K562 (cell line): Measurements from ENCODE around the gene ANKRD12. TPM values are rescaled to one million over a fixed set of nuclear protein-coding genes. Genes with fewer than 3 reads are reported as not detected.
A peak's percentile ranks its signal among the peaks of the same experiment; 100 is the strongest.
"Not testable (repeated sequence)": the region's sequence is repeated elsewhere in the genome, so short reads cannot be mapped to it uniquely, and the experiment has no call there.

Source experiments
- ATAC-seq: fragments of 200-7000 bp; cut with Tn5 transposase; 3 replicates; pipeline ENCODE4 v1.9.1; 2020; ENCODE audit warnings: moderate library complexity
- BruUV-seq: library from RNA; stranded (reverse); fragments of 400-500 nt; replicated peaks from 2 replicates; lab custom pipeline; 2021; lab: Mats Ljungman, UMichigan
- CTCF ChIA-PET: fragments of 300-600 bp; formaldehyde crosslinking; extraction: SDS; loops from one replicate; lab custom pipeline; 2021; ENCODE audit warnings: low intra/inter-chr PET ratio; lab: Yijun Ruan, JAX
- POLR2A ChIA-PET: fragments of 300-600, 350-650 bp; sonication (Branson Sonifier 250); formaldehyde crosslinking; extraction: SDS; loops from one replicate; lab custom pipeline; 2021; ENCODE audit warnings: antibody characterized with exemption, inconsistent platforms; lab: Yijun Ruan, JAX
- DNase-seq, 4 experiments: peaks; one replicate each; pipeline versions ENCODE4 v3.0.0 to v3.0.0-alpha.2; 2011 to 2018; ENCODE audit warnings: low spot score in 3 of 4, mixed read lengths in 3 of 4; ENCODE audit errors: extremely low read depth in 1 of 4
- FAIRE-seq: peaks from 2 replicates; lab custom pipeline; 2011; peaks lifted over from hg19 to GRCh38; lab: Jason Lieb, UNC
- H2AFZ ChIP-seq: 2 replicates; pipeline ENCODE4 v1.6.0; 2011; ENCODE audit warnings: low read depth, low read length, control low read depth, inconsistent platforms
- H3K27ac ChIP-seq: fragments of 200-600 bp; 3 replicates; pipeline ENCODE4 v1.8.0; 2011; ENCODE audit warnings: low read depth, mild to moderate bottlenecking, control low read depth, inconsistent platforms, low read length, moderate library complexity, mixed read lengths; ENCODE audit errors: extremely low read depth
- H3K27me3 ChIP-seq, 2 experiments: fragments of 300-600 bp in 1 of 2; 2 replicates in 1 of 2; 3 replicates in 1 of 2; pipeline versions ENCODE4 v1.6.0 to v1.8.0; 2011; ENCODE audit warnings: inconsistent platforms in 2 of 2, low read length in 2 of 2, mild to moderate bottlenecking in 1 of 2, mixed read lengths in 1 of 2, moderate library complexity in 1 of 2; ENCODE audit not compliant: control insufficient read depth in 2 of 2, insufficient read depth in 2 of 2
- H3K36me3 ChIP-seq: fragments of 300-600 bp; 3 replicates; pipeline ENCODE4 v1.8.0; 2011; ENCODE audit warnings: mild to moderate bottlenecking, low read length, inconsistent platforms; ENCODE audit not compliant: control insufficient read depth, insufficient read depth
- H3K4me1 ChIP-seq, 2 experiments: fragments of 200-600 bp in 1 of 2; replicated peaks in 1 of 2; 2 replicates in 1 of 2; 3 replicates in 1 of 2; pipeline versions ENCODE4 v1.5.1 to v1.8.0; 2011; ENCODE audit warnings: inconsistent platforms in 2 of 2, low read length in 2 of 2, mild to moderate bottlenecking in 1 of 2, mixed read lengths in 1 of 2, moderate library complexity in 1 of 2; ENCODE audit not compliant: control insufficient read depth in 2 of 2, insufficient read depth in 2 of 2
- H3K4me2 ChIP-seq: 2 replicates; pipeline ENCODE4 v1.6.1; 2011; ENCODE audit warnings: low read length, control low read depth, inconsistent platforms, mixed read lengths; ENCODE audit not compliant: insufficient read depth
- H3K4me3 ChIP-seq: fragments of 200-600 bp; sonication (generic), shearing (Covaris generic); 2 replicates; pipeline ENCODE4 v1.5.1; 2016; ENCODE audit warnings: control low read depth, inconsistent platforms
- H3K79me2 ChIP-seq: fragments of 200-600 bp; 3 replicates; pipeline ENCODE4 v1.8.0; 2011; ENCODE audit warnings: low read length, inconsistent platforms; ENCODE audit not compliant: control insufficient read depth, insufficient read depth
- H3K9ac ChIP-seq, 2 experiments: 2 replicates each; pipeline versions ENCODE4 v1.6.0 to v1.6.1; 2011; ENCODE audit warnings: low read depth in 2 of 2, low read length in 2 of 2, control low read depth in 1 of 2, inconsistent platforms in 1 of 2, mild to moderate bottlenecking in 1 of 2, mixed read lengths in 1 of 2; ENCODE audit not compliant: insufficient read depth in 1 of 2
- H3K9me1 ChIP-seq: one replicate; pipeline ENCODE4 v1.6.0; 2011; ENCODE audit warnings: inconsistent platforms, mild to moderate bottlenecking, low read length, moderate library complexity; ENCODE audit not compliant: control insufficient read depth, insufficient read depth
- H3K9me3 ChIP-seq: replicated peaks from 2 replicates; pipeline ENCODE4 v1.5.1; 2011; ENCODE audit warnings: low read depth, low read length, inconsistent platforms; ENCODE audit not compliant: control insufficient read depth, insufficient read depth
- H4K20me1 ChIP-seq: replicated peaks from 2 replicates; pipeline ENCODE4 v1.6.1; 2011; ENCODE audit warnings: low read length, inconsistent platforms, mixed read lengths; ENCODE audit not compliant: control insufficient read depth, insufficient read depth
- TRIM28 ChIP-seq: fragments of 450-650 bp; IDR thresholded peaks from 2 replicates; pipeline ENCODE4 v1.6.1; 2017
- ZNF354B ChIP-seq: fragments of 250-450 bp; sonication (Bioruptor Pico); IDR thresholded peaks from 2 replicates; pipeline ENCODE4 v1.4.0; 2020
- ZNF384 ChIP-seq: IDR thresholded peaks from 2 replicates; pipeline ENCODE4 v1.6.1; 2012; ENCODE audit warnings: low read depth, low read length, improper control_type of control experiment
- ZNF507 ChIP-seq: conservative IDR thresholded peaks from 2 replicates; pipeline ENCODE4 v1.6.1; 2017; ENCODE audit warnings: missing genetic modification characterization, missing compliant biosample characterization
- WGBS: fragments of 100-300 bp; shearing (Covaris generic); methylation state at CpG from one replicate; pipeline ENCODE4 v1.1.6; 2016; ENCODE audit warnings: low coverage, mixed read lengths; ENCODE audit not compliant: insufficient coverage; ENCODE audit errors: missing lambda C conversion rate; 5-methylcytosine and 5-hydroxymethylcytosine counted together
- in situ Hi-C: fragments of 300-500 bp; cut with MboI; formaldehyde crosslinking; loops from 4 replicates; pipeline ENCODE4 v1.15.0; 2018; ENCODE audit warnings: inconsistent platforms, mixed read lengths
- intact Hi-C: fragments of 100-400 bp; cut with micrococcal nuclease; formaldehyde crosslinking; loops from 2 replicates; pipeline ENCODE4 v1.14.2; 2022
- polyA plus RNA-seq, 8 experiments: library from polyadenylated mRNA; depleted of rRNA in 4 of 8; stranded (reverse) in 5 of 8; unstranded in 3 of 8; fragments of >200 nt; fragmentation: Nextera tagmentation in 2 of 8; fragmentation: Illumina TruSeq in 1 of 8; extraction: Ambion mirVana in 2 of 8; extraction: Trizol in 1 of 8; gene quantifications; 2 replicates each; pipeline versions ENCODE4 v1.2.1 to v1.2.3, GENCODE V29; 2011 to 2014; ENCODE audit warnings: inconsistent platforms in 1 of 8, missing spikeins in 1 of 8
- total RNA-seq, 7 experiments: library from RNA; depleted of rRNA in 6 of 7; stranded (reverse); fragments of >200 nt in 6 of 7; fragmentation: Illumina TruSeq in 2 of 7; extraction: Trizol in 2 of 7; gene quantifications; 2 replicates each; pipeline versions ENCODE4 v1.2.1 to v1.2.3, GENCODE V29; 2011 to 2021; ENCODE audit warnings: low replicate concordance in 1 of 7

Gene ANKRD12
- total and polyA plus RNA-seq, 9 of the 15 experiments (the other 6 are each of a cell fraction or from before 2014, with no cell fraction given) = 6.6 to 28.2 (median 16.0) TPM

- in situ Hi-C loops, ATAC-seq, H3K36me3 ChIP-seq, FAIRE-seq, H3K27me3 ChIP-seq, H4K20me1 ChIP-seq, H3K9ac ChIP-seq, H3K4me2 ChIP-seq, BruUV-seq, H3K27ac ChIP-seq, H3K9me1 ChIP-seq, H2AFZ ChIP-seq, H3K4me3 ChIP-seq, DNase-seq, H3K4me1 ChIP-seq, intact Hi-C loops, CTCF ChIA-PET, H3K9me3 ChIP-seq: not testable (repeated sequence)
- 92% methylated on average over 3 of the region's 3 CpGs for WGBS
- H3K79me2 ChIP-seq = peaks cover 45% of the 10 kb centered on the region
- TF ChIP-seq ZNF354B (CRISPR knock-in tag) (peak; percentile 60; the same call in 1 of the 2 replicates), ZNF507 (tag) (peak; percentile 97)
- POLR2A ChIA-PET = interaction anchor here (2.4 kb wide), 1 partner anchor 9 kb away, joined by 11 read pairs; no protein-coding TSS in a partner anchor
Observed at GRCh38 chr18:9169515-9169914, 32.9 kb downstream of the ANKRD12 start.

GRCh38 chr18:9171919-9172318, 35.3 kb downstream of the ANKRD12 start:
- intact Hi-C loops, H3K9me1 ChIP-seq, ATAC-seq, H4K20me1 ChIP-seq, H3K4me3 ChIP-seq, FAIRE-seq, H3K4me1 ChIP-seq, H3K27me3 ChIP-seq, H3K9ac ChIP-seq, BruUV-seq, H3K36me3 ChIP-seq, DNase-seq, CTCF ChIA-PET, in situ Hi-C loops, H3K4me2 ChIP-seq, H2AFZ ChIP-seq, H3K9me3 ChIP-seq: not testable (repeated sequence)
- POLR2A ChIA-PET = interaction anchor here (0.6 to 2.4 kb wide), 3 partner anchors 12 to 530 kb away, joined by 3 to 11 read pairs (median 3); no protein-coding TSS in a partner anchor
- 73% methylated on average over 3 of the region's 3 CpGs for WGBS
- Histone ChIP-seq H3K27ac (peak overlapping the region; percentile 11; the same call in 1 of the 3 replicates), H3K79me2 (peaks cover 51% of the 10 kb centered on the region)
- TF ChIP-seq TRIM28 (peak; percentile 69; the same call in 1 of the 2 replicates), ZNF384 (0 out of 2 replicates have a peak, but pooled peaks have one; percentile 39)
